ENCODE data around the gene ARAP1.

DNA sequence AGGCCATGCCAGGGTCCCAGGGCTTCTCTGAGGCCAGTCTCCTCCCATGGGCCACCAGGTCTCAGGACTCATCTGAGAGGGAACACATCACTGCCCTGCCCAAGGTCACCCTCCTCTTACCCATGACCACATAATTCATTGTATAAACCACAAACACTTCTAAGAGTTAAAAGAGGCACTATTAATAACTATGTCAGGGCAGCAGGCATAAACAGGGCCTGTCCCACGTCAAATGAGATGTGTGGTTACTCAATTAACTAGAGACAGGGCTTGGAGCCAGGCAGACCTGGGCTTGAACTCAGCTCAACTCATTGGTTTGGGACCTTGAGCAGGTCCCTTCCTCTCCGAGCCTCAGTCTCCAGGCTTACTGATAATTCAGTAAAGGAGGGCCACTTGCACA, 33.1 kb downstream of the ARAP1 start:
- TF ChIP-seq POLR2A (IDR thresholded peaks at IDR 0.05) = no peak
- TF ChIP-seq POLR2AphosphoS5 (IDR thresholded peaks at IDR 0.05) = no peak
- TF ChIP-seq, protein P1, sequence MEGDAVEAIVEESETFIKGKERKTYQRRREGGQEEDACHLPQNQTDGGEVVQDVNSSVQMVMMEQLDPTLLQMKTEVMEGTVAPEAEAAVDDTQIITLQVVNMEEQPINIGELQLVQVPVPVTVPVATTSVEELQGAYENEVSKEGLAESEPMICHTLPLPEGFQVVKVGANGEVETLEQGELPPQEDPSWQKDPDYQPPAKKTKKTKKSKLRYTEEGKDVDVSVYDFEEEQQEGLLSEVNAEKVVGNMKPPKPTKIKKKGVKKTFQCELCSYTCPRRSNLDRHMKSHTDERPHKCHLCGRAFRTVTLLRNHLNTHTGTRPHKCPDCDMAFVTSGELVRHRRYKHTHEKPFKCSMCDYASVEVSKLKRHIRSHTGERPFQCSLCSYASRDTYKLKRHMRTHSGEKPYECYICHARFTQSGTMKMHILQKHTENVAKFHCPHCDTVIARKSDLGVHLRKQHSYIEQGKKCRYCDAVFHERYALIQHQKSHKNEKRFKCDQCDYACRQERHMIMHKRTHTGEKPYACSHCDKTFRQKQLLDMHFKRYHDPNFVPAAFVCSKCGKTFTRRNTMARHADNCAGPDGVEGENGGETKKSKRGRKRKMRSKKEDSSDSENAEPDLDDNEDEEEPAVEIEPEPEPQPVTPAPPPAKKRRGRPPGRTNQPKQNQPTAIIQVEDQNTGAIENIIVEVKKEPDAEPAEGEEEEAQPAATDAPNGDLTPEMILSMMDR (IDR thresholded peaks at IDR 0.05) = no peak

All from suprapubic skin (tissue), 4 donors.